HS-27A (cell line): ENCODE results near the gene RIOX2.

ENCODE experiments used
- DNase-seq: peaks from one replicate; pipeline ENCODE4 v3.0.0-alpha.2; 2012; ENCODE audit warnings: low read depth, missing footprints

RIOX2 gene

DNA sequence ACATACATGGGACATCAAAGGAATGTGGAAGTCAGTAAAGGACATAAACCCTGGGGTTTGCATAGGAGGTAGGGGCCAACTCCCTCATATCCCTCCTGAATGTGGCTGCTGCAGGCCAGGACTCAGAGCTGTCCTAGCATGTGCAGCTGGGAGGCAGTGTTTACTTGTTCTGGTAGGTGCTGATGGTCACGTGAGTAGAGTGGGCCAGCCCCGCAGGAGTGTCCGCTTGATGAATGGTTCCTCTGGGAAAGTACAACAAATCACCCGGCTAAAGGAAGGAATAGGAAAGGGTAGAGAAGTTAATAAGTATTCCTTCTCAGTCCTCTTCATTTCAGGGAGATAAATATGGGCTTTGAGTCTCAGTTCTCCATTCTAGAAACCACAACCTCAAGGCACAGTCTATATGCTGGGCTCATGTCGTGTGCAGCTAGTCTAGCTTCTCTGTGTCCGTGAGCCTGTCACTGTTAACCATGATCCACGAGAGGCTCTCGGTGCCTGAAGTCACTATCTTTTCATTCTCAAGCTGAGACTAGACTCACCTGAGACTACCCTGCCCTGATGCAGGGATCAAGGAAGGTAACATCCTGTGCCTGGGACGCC is 17.9 kb downstream of the RIOX2 start:
- DNase-seq: no peak

DNA sequence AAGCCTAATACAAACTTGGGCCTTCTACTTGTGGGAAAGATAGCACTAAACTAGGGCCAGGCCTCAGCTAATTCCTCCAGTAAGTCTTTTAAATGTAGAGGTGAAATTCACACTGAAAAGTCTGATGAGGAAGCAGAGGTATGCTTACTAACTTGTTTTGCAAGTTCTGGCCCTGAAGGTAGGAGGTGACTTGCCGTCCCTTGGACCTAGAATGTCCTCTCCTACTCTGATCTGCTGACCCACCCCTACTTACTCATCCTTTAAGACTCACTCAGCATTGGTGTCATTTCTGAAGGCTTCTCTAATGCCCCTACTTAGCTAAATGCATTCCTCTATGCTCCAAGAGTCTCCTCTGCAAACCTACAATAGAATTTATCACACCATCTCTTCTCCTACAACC is 19.4 kb downstream of the RIOX2 start:
- DNase-seq: no peak

DNA sequence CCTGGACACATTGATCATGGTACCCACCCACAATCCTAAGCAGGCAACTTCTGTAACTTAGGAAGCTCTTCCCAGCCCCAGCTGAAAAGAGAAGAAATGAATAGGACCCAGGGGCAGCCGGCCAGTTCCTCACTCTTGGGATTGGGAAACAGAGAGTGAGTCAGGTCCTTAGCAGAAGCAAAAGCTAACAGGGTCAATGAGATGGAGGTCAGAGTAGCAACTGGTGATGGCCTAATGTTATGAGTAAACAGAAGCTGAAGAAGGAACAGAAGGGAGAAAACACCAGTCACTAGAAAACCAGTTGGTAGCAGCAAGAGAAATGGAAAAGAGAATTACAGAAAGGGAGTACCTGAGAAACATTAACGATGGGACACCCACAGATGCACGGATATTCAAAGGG is 20.0 kb downstream of the RIOX2 start:
- no peak for DNase-seq

DNA sequence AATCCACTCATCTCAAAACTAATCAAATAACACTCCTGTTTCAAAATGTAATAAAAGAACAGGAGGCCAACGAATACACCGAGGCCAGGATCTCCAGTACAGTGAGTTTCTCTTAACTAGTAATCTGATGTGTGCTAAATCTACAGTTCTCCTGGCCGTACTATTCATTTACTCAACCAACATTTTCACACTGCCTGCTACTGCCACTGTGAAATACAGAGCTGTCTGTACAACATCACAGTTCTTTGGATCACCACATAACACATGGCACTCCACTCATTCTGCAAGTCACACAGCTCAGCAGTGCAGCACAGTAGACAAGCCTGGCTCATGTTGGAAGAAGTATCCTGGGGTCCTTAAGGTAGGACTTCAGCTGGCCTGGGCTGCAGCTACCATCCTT is 21.9 kb downstream of the RIOX2 start:
- no peak for DNase-seq

DNA sequence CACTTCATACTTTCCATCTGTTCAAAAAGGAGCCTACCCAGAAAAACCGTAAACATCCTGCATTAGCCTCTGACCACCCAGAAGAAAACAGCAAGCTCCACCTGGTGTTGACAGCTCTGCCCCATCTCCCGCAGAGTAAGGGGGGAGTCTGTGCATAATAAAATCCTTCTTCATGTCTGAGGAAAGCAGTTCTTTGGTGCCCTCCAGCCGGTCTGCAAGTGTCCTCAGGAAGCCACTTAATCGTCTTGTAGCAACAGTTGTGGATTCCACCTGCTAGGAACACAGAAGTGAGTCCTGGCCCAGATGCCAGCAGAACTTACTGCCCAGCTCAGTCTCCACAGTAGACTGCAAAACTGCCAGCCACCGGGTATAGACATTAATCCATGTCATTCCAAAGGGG is 22.5 kb downstream of the RIOX2 start:
- no peak for DNase-seq

DNA sequence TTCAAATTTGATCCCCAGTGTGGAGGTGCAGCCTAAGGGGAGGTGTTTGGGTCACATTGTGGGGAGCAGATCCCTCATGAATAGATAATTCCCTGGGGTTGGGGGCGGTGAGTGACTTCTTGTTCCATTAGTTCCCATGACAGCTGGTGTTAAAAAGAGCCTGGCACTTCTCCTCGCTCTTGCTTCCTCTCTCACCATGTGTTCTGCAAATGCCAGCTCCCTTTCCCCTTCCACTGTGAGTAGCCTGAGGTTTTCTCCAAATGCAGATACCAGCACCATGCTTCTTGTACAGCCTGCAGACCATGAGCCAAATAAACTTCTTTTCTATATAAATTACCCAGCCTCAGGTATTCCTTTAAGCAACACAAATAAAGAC is 23.1 kb downstream of the RIOX2 start:
- DNase-seq: no peak

DNA sequence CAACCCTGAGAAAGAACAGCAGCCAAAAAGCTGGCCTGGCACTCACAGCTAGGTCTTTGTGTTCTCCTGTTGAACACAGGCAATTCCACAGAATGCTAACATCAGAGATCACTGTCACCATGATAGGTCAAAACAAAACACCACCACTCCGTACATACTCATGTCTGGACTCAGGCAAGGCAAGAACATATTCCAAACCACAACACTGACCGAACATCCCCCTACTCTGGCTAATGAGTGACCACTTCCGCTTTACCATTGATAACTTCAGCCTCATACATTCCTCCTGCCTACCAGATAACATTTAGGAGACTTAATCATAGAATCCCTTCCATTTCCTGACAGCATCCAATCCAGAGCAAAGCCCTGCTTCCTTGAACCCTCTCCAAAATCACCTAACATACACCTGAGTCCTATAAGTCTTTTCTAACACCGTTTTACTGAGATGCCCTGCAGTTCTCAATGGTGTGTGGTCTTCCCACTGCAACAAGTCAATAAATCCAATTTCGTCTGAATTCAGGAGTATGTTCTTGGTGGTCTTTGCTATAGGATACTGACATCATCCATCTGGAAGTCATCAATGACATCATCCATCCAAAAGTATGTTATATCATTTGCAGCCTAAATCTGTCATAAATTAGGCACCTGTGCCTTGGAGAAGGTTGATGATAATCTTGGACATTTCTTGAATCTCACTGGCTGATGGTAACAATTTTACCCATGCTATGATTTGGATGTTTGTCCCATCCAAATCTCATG is 23.7 kb downstream of the RIOX2 start:
- no peak for DNase-seq

DNA sequence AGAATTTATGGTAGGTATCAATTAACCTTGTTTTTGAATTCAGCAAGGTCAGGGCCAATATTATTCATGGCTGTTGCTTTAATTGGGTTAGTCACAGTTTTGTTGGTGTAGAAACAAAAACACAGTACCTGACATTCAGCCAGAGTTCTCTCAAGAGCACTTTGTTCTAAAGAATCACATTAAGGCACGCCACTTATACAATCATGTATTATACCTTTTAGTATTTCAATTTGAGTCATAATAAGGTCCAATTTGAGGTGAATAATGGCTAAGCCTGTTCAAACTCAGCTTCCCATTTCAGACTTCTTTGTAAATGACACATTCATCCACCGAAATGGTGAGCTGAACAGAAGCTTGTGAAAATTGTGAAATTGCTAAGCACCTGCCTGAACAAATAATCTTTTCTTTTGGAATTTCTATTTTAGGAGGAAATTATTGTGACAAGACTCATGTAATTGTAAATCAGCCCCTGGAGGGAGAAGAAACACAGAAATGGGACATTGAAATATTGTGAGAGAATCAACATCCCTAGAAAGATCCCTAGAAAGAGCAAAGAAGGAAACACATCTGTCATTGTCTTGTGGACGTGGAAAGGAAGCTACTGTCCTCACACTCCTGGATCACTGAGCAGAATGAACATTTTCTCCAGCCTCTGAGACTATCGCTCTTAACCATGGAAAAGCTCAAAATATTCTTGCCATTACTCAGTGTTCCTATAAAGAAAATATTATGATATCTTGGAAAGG is 29.3 kb downstream of the RIOX2 start:
- no peak for DNase-seq

DNA sequence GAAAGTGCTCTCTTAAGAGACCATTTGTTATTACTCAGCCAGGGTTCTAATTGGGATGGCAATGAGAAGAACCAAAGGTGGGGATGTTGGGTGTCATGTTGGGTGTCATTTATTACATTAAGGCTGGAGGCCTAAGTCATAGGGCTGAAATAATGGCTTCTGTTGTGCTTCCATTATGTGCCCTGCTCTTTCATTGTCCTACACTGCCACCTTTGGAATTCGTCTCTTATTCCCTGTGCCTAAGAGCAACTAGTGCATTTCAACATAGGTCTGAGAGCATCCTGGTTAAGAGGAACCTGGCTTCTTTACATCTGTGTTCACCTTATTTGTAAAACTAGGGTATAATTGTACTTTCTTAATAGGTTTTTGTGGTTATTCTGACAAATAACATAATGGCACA is 32.2 kb downstream of the RIOX2 start:
- DNase-seq: no peak

DNA sequence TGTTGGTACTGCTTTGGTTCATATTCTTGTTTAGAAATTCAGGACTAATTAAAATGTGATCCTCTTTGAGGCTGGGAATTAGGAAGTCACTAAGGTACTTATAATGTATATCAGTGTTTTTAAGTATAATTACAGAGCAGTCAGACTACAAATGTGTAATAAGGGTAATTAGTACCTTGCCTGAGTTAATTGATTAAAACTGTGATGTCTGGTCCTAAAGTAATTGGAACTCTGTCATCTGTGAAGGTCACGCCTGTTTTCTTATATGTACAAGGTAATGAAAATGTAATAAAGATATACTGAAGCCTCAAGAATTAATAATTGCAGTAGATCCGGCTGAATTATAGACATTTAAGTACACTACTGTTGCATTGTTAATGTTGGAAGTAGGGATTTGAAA is 32.8 kb downstream of the RIOX2 start:
- no peak for DNase-seq

DNA sequence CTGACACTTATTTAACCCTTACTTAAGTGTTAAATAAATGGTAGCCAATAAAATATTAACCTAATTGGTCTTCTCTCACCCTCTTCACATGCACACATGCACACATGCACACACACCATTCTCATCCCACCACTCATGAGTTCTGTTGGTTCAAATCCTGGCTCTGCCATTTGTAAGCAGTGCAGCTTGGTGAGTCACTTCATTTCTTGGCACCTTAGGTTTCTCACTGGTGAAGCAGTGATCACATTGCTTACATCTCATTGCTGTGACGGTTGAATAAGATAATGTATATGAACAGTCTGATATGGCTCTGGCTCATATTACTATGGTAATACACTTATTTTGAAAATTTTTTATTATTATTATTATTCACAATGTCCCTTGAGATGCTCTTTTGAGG is 33.8 kb downstream of the RIOX2 start:
- no peak for DNase-seq

DNA sequence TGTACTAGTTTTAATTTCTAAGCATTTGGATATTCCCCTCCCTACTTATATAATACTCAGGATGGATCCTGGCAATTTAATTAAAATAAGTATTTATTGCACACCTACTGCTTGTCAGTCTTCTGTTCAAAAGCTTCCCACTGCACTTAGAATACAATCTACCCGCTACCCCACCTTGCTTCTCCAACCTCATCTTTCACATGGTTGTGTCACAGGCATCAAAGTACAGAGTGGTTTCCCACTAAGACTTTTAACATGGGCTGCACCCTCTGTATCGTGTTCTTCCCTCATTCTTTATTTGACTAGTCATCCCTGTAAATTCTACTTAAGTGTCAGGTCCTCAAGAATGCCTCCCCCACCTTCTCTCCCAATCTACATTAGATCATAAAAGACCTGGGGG is 35.0 kb downstream of the RIOX2 start:
- no peak for DNase-seq

DNA sequence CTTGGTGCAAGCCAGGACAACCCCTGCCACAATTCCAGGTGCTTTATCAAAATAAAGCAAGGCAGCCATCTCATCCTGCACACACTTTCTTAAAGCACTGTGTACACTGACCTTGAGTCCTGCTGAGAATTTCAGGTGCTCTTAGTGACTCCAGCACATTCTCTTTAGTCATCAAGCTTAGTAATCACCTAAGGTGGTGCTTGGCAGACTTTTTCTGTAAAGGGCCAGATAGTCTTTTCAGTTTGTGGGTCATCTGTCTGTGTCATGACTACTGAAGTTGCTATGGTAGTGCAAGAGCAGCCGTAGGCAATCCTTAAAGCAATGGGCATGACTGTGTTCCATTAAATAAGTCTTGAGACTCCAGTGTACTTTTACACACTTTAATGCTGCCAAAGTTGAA is 36.4 kb downstream of the RIOX2 start:
- no peak for DNase-seq

DNA sequence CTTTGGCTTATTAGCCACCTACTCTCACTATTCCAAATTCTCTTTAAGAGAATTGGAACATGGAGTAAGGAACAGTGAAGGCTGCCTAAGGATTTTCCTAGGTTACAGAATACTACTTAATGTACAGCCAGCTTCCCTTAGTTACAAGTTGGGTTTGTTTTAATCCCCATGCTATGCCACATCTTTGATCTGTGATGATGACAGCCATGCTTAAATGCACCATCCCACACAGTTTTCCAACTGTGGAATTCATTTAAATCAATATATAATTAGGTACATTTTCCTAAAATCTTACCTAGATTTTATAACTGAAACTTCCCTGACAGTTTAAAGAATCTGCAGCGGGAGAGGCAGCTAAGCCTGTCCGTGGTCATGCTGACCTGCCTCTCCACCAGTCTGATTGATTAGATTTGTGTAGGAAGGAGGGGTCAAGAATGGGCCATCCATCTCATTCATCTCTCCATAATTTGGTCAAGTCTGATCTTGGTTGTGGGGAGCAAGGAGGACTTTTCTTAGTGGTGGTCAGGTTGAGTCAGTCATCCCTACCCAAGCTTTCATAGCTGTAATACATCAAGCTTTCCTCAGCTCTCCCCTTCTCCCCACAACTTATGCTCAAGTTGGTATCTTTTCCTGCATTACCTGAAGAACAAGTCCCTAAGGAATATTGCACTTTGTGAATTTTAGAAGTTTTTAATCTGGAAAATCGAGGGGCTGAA is 37.1 kb downstream of the RIOX2 start:
- DNase-seq: no peak

DNA sequence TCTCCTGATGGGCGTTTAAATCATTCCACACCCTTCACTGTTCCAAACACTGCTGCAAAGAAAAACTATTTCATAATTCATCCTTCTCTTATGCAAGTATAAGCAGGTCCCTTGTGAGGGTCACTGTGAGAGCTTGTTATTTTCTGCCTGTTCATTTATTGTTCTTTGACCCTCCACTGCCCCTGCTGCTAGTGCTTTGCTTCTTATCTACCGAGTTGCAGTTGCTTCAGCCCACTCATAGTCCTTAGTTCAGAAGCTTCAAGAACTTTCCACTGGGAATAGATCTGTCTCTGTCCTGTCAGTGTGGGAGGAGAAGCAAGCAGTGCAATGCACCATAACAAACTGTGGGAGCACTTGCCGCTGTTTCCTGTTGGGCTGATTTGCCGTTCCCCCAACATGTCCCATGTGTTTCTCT is 39.8 kb downstream of the RIOX2 start:
- no peak for DNase-seq

DNA sequence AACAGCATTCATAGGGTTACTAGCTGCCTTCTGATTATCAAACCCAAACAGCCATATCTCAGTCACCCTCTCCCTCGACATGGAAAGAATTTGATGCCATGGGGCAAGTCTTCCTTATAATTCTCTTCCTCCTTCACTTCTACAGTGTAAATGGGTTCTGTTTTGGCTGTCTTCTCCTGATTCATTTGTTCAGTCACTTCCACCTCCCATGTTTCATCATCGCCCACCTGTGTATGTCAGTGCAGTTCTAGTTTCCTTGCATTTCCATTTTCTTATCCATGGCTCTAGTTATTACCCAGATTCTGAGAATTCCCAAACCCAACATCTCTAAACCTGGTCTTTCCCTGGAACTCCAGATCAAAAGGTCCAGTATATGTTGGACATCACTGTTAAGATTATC is 41.0 kb downstream of the RIOX2 start:
- no peak for DNase-seq

DNA sequence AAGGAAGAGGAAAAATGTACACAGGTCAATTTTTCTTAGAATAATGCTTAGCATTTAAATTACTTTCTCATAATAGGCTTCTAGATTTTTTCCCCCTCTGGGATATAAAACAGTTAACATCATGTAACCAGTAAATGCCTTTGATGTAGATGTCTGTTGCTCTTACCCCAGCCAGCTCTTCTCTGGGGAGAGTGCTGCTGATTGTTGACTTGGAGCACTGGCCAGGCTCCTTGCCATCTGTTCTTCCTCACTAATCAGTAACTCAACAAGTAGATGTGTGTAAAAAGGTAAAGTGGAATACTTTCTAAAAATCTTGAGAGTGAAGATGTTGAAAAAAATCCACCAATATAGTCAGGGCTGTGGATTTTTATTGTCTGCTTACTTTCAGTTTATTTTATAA is 42.2 kb downstream of the RIOX2 start:
- DNase-seq: no peak

DNA sequence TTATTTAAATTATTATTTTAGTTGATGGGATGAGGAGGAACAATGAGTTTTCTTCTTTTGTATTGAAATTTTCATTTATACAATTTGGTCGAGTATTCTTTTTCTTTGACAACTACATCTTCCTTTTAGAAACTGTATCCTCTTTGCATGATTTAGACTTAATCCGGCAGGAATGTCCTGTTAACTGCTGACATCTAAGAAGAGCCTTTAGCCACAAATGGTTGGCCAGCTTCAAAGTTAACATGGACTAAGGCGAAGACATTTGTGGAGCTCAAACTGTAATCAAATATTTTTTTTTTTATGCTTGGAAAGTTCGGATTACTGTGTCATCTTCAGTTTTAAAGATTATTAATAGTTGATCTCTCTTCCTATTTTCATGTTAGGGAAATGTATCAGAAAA is 43.2 kb downstream of the RIOX2 start:
- no peak for DNase-seq

DNA sequence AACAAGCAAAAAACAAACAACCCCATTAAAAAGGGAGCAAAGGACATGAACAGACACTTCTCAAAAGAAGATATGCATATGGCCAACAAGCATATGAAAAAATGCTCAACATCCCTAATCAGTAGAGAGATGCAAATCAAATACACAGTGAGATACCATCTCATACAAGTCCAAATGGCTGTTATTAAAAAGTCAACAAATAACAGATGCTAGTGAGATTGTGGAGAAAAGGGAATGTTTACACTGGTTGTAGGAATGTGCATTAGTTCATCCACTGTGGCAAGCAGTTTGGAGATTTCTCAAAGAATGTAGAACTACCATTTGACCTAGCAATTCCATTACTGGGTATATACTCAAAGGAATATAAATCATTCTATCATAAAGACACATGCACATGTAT is 44.5 kb downstream of the RIOX2 start:
- DNase-seq: no peak

DNA sequence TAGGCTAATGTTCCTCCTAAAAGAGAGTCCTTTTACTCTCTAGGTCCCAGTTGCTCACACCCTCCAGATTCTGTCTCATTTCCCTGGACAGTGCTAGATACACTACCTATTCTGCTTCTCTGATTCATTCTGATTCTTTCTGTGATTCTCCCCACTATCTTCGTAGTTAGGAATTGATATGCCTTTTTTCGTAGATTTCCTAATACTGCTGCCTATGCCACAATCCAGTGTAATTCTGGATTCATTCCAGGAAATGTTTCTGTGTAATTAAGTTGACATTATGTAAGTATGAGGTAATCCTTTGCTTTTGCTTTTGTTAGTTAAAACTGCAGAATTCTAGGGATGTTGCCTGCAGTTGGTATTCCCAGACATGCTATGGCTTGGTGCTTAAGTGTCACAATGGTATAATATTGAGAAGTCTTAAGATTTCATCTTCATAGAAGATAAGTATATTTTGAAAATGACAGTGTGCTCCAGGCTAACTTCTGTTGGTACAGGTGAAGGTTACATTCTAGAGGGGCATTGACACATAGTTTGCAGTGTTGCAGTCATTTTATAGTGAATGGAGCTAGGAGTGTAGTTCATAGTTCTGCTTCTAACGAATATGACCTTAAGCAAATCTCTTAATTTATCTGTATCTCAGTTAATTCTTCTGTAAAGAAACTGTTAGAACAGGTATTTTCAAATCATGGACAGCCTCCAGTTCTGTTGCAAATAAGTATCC is 54.3 kb downstream of the RIOX2 start:
- DNase-seq: no peak

DNA sequence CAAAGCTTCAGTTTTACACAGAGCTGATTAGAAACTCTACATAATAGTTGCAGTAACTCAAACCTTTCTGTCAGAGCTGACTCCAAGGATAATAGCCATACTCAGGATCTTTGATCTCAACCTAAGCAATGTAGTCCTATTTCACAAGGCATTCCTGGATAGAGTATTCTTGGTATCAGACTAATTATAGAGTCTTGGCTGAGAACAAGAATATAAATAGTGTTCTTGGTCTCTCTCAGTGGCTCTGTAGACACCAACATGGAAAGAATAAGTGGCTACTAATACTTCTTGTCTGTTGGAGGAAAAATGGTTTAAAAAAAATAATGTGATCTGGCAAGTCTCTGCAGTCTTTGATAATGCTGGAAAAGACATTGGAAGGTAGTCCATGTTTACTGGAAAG is 55.7 kb downstream of the RIOX2 start:
- DNase-seq: no peak

DNA sequence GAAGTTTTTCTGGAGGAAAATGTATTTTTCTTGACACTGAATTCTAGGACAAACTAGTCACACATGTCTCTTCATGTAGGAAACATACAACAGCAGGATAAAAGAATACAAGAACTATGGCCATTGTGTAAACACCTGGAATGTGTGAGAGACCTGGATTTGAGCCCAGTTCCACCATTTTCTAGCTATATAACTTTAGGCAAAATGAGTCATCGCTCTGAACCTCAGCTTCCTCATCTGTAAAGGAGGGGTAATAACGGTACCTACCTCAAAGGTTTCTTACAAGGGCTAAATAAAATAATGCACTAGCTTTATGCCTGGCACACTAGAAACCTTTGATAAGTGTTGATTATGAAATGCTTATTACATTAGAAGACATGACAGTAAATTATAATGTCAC is 57.8 kb downstream of the RIOX2 start:
- no peak for DNase-seq
